ENCODE measurements around the gene JUP.

GRCh38 chr17:41723801-41724475 is 62.6 kb downstream of the JUP start:
- TF ChIP-seq CTCF (IDR thresholded peaks at IDR 0.05; ENCODE audit: insufficient read depth, low read length, poor library complexity, severe bottlenecking) (no peak), EZH2phosphoT487 (conservative IDR thresholded peaks at IDR 0.05; ENCODE audit: low read length) (no peak)

Data from SU-DHL-6 (cell line).